NT2/D1 (cell line): ENCODE data around the gene TFIP11.

Experiments used
- DNase-seq: peaks from one replicate; pipeline ENCODE4 v3.0.0-alpha.2; 2011; ENCODE audit warnings: low read depth, low spot score
- H3K27me3 ChIP-seq: 2 replicates; pipeline ENCODE4 v1.6.0; 2011; ENCODE audit warnings: mild to moderate bottlenecking; ENCODE audit not compliant: insufficient read length, insufficient read depth
- H3K36me3 ChIP-seq: 2 replicates; pipeline ENCODE4 v1.6.1; 2011; ENCODE audit warnings: mild to moderate bottlenecking, low read length, mixed read lengths; ENCODE audit not compliant: insufficient read depth, insufficient read length
- H3K4me1 ChIP-seq: 2 replicates; pipeline ENCODE4 v1.5.1; 2011; ENCODE audit not compliant: insufficient read depth, insufficient read length
- H3K4me3 ChIP-seq: 2 replicates; pipeline ENCODE4 v1.5.1; 2011; ENCODE audit warnings: low read depth; ENCODE audit not compliant: insufficient read length
- H3K9ac ChIP-seq: 2 replicates; pipeline ENCODE4 v1.6.0; 2011; ENCODE audit warnings: low read depth; ENCODE audit not compliant: insufficient read length
- H3K9me3 ChIP-seq: 2 replicates; pipeline ENCODE4 v1.5.1; 2011; ENCODE audit warnings: mild to moderate bottlenecking, low read length; ENCODE audit not compliant: insufficient read depth
- SUZ12 ChIP-seq: IDR thresholded peaks from 2 replicates; pipeline ENCODE4 v1.6.1; 2011; ENCODE audit not compliant: insufficient read length, insufficient read depth; ENCODE audit errors: extremely low read depth
- YY1 ChIP-seq: IDR thresholded peaks from 2 replicates; pipeline ENCODE4 v1.6.1; 2011; ENCODE audit not compliant: insufficient read length, insufficient read depth
- ZNF274 ChIP-seq: IDR thresholded peaks from 2 replicates; pipeline ENCODE4 v1.6.1; 2011; ENCODE audit warnings: mild to moderate bottlenecking, low read depth, low read length

The TFIP11 gene

GRCh38 chr22:26445577-26446275 lies 66.5 kb downstream of the TFIP11 start:
- Histone ChIP-seq H3K27me3 (no peaks in the 10 kb centered on the region), H3K4me3 (no peak overlapping the region), H3K4me1 (no peaks in the 10 kb centered on the region), H3K36me3 (peaks cover 8% of the 10 kb centered on the region), H3K9ac (no peak overlapping the region), H3K9me3 (no peaks in the 10 kb centered on the region)
- DNase-seq: no peak
- TF ChIP-seq YY1 (no peak), SUZ12 (no peak), ZNF274 (no peak)

GRCh38 chr22:26444777-26445176 lies 67.5 kb downstream of the TFIP11 start:
- no peak for TF ChIP-seq YY1
- no peak for DNase-seq
- H3K4me1 ChIP-seq: no peaks in the 10 kb centered on the region

GRCh38 chr22:26443901-26444690 lies 68.2 kb downstream of the TFIP11 start:
- H3K4me3 ChIP-seq: no peak overlapping the region
- TF ChIP-seq YY1 (no peak), SUZ12 (no peak), ZNF274 (no peak)
- DNase-seq: no peak
- no peaks in the 10 kb centered on the region for H3K27me3 ChIP-seq
- no peaks in the 10 kb centered on the region for H3K9me3 ChIP-seq
- no peak overlapping the region for H3K9ac ChIP-seq
- H3K4me1 ChIP-seq: no peaks in the 10 kb centered on the region
- H3K36me3 ChIP-seq: peaks cover 3% of the 10 kb centered on the region

More at GRCh38 chr22:26444777-26445176, 67.5 kb downstream of the TFIP11 start:
- Histone ChIP-seq H3K27me3 (no peaks in the 10 kb centered on the region), H3K9ac (no peak overlapping the region), H3K9me3 (no peaks in the 10 kb centered on the region), H3K36me3 (peaks cover 3% of the 10 kb centered on the region), H3K4me3 (no peak overlapping the region)

- H3K27me3 ChIP-seq: no peaks in the 10 kb centered on the region
- no peak for DNase-seq
- peaks cover 7% of the 10 kb centered on the region for H3K36me3 ChIP-seq
- no peaks in the 10 kb centered on the region for H3K4me1 ChIP-seq
- no peaks in the 10 kb centered on the region for H3K9me3 ChIP-seq
- H3K4me3 ChIP-seq: no peak overlapping the region
- TF ChIP-seq ZNF274: no peak
- TF ChIP-seq SUZ12: no peak
- TF ChIP-seq YY1: no peak
- no peak overlapping the region for H3K9ac ChIP-seq
Observed at GRCh38 chr22:26442086-26442756, 70.1 kb downstream of the TFIP11 start.
